Panc1 (cell line): ENCODE results near the gene KCNT1.

Experiments used
- POLR2AphosphoS5 ChIP-seq: IDR thresholded peaks from 2 replicates; pipeline ENCODE4 v1.6.1; 2012; ENCODE audit warnings: mild to moderate bottlenecking, low read depth, low read length, moderate library complexity
- SIN3A ChIP-seq: IDR thresholded peaks from 2 replicates; pipeline ENCODE4 v1.6.1; 2012; ENCODE audit warnings: low read depth, mild to moderate bottlenecking, low read length, moderate library complexity, borderline replicate concordance; ENCODE audit not compliant: insufficient read depth
- TCF7L2 ChIP-seq: IDR thresholded peaks from 2 replicates; pipeline ENCODE4 v1.6.1; 2011; ENCODE audit warnings: mild to moderate bottlenecking, low read depth, low read length, inconsistent platforms
- TF ChIP-seq, protein P1 (sequence below): fragments of 450-650 bp; IDR thresholded peaks from 2 replicates; pipeline ENCODE4 v1.5.1; 2017; ENCODE audit warnings: mild to moderate bottlenecking
- TF ChIP-seq, protein P2 (sequence below), 2 experiments: IDR thresholded peaks; 2 replicates each; pipeline ENCODE4 v1.6.1; 2011 to 2012; ENCODE audit warnings: low read depth in 2 of 2, control low read depth in 1 of 2, low read length in 1 of 2, mild to moderate bottlenecking in 1 of 2, moderate library complexity in 1 of 2; ENCODE audit not compliant: insufficient read depth in 1 of 2

DNA sequence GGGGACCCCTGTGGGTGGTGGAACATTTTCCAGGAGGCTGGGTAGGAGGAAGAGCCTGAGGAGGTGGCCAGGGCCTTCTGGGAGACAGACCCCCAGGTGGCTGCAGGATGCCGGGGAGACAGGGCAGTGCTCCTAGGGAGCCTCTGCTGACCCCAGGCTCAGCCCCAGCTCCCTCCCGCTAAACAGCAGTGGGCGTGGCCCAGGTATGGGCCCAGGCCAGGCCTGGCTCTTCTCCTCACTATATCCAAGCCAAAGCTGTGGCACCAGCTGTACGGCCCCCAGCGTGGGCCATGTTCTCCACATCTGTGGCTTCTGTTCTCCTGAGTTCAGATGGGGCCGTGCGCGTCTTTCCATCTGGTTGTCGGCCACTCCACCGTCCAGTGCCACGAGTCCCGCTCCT lies 58.5 kb downstream of the KCNT1 start:
- TF ChIP-seq, protein P1, sequence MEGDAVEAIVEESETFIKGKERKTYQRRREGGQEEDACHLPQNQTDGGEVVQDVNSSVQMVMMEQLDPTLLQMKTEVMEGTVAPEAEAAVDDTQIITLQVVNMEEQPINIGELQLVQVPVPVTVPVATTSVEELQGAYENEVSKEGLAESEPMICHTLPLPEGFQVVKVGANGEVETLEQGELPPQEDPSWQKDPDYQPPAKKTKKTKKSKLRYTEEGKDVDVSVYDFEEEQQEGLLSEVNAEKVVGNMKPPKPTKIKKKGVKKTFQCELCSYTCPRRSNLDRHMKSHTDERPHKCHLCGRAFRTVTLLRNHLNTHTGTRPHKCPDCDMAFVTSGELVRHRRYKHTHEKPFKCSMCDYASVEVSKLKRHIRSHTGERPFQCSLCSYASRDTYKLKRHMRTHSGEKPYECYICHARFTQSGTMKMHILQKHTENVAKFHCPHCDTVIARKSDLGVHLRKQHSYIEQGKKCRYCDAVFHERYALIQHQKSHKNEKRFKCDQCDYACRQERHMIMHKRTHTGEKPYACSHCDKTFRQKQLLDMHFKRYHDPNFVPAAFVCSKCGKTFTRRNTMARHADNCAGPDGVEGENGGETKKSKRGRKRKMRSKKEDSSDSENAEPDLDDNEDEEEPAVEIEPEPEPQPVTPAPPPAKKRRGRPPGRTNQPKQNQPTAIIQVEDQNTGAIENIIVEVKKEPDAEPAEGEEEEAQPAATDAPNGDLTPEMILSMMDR, result no peak
- TF ChIP-seq SIN3A, result no peak
- TF ChIP-seq, protein P2, sequence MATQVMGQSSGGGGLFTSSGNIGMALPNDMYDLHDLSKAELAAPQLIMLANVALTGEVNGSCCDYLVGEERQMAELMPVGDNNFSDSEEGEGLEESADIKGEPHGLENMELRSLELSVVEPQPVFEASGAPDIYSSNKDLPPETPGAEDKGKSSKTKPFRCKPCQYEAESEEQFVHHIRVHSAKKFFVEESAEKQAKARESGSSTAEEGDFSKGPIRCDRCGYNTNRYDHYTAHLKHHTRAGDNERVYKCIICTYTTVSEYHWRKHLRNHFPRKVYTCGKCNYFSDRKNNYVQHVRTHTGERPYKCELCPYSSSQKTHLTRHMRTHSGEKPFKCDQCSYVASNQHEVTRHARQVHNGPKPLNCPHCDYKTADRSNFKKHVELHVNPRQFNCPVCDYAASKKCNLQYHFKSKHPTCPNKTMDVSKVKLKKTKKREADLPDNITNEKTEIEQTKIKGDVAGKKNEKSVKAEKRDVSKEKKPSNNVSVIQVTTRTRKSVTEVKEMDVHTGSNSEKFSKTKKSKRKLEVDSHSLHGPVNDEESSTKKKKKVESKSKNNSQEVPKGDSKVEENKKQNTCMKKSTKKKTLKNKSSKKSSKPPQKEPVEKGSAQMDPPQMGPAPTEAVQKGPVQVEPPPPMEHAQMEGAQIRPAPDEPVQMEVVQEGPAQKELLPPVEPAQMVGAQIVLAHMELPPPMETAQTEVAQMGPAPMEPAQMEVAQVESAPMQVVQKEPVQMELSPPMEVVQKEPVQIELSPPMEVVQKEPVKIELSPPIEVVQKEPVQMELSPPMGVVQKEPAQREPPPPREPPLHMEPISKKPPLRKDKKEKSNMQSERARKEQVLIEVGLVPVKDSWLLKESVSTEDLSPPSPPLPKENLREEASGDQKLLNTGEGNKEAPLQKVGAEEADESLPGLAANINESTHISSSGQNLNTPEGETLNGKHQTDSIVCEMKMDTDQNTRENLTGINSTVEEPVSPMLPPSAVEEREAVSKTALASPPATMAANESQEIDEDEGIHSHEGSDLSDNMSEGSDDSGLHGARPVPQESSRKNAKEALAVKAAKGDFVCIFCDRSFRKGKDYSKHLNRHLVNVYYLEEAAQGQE (IDR thresholded peaks at IDR 0.05; ENCODE audit: insufficient read depth in 1 of 2, low read depth in 2 of 2, low read length in 1 of 2), result no peak
- TF ChIP-seq POLR2AphosphoS5, result no peak
- TF ChIP-seq TCF7L2, result no peak
